ENCODE measurements around the gene FCSK. TPM values are rescaled to one million over a fixed set of nuclear protein-coding genes. Genes with fewer than 3 reads are reported as not detected.
"Not testable (repeated sequence)": the region's sequence is repeated elsewhere in the genome, so short reads cannot be mapped to it uniquely, and the experiment has no call there.

FCSK gene
- 10 to 100 TPM; 24.3 to 26.0 TPM for total RNA-seq

- ATAC-seq (ENCODE audit: low read depth) (peak; percentile 91), DNase-seq (peak; percentile 83)
- Mint-ChIP-seq H3K27me3 (no peaks in the 10 kb centered on the region), H3K9me3 (no peaks in the 10 kb centered on the region), H3K36me3 (no peaks in the 10 kb centered on the region), H3K4me1 (peaks cover 17% of the 10 kb centered on the region), H3K27ac (peak within 1 kb of the TSS; percentile 87), H3K4me3 (peak within 1 kb of the TSS; percentile 89)
- POLR2A ChIA-PET = interaction anchor here (0.6 to 2.7 kb wide), 7 partner anchors 9 to 1116 kb away, joined by 3 to 35 read pairs (median 4); partner anchors contain the start of gene ST3GAL2
These were observed at the start of gene FCSK for GRCh38 chr16:70454222-70455034. Gene FCSK, plus strand, starts transcription at chr16:70454595. Its CDS starts 8,596 bp downstream, at chr16:70463191.

GRCh38 chr16:70406104-70406503 is 48.3 kb upstream of the FCSK start:
- H3K36me3 Mint-ChIP-seq = peaks cover 25% of the 10 kb centered on the region
- not testable (repeated sequence) for DNase-seq; H3K27me3 Mint-ChIP-seq; H3K9me3 Mint-ChIP-seq; ATAC-seq (ENCODE audit: low read depth); H3K27ac Mint-ChIP-seq; H3K4me3 Mint-ChIP-seq
- POLR2A ChIA-PET = interaction anchor here (0.9 to 1.5 kb wide), 2 partner anchors 9 to 33 kb away, joined by 5 to 7 read pairs; partner anchors contain the start of gene ST3GAL2
- H3K4me1 Mint-ChIP-seq = peaks cover 47% of the 10 kb centered on the region

- H3K4me3 Mint-ChIP-seq = no peak overlapping the region
- H3K36me3 Mint-ChIP-seq = peaks cover 27% of the 10 kb centered on the region
- no peaks in the 10 kb centered on the region for H3K27me3 Mint-ChIP-seq
- H3K27ac Mint-ChIP-seq = peak overlapping the region; percentile 86
- POLR2A ChIA-PET = interaction anchor here (0.8 to 3.7 kb wide), 3 partner anchors 11 to 115 kb away, joined by 5 to 23 read pairs (median 6); partner anchors contain the start of genes COG4 and SF3B3
- H3K4me1 Mint-ChIP-seq = peaks cover 41% of the 10 kb centered on the region
- DNase-seq = no peak
- no peaks in the 10 kb centered on the region for H3K9me3 Mint-ChIP-seq
- ATAC-seq (ENCODE audit: low read depth) = no peak
These were observed 46.6 kb upstream of the FCSK start for GRCh38 chr16:70407811-70408274.

GRCh38 chr16:70410734-70411133 is 43.7 kb upstream of the FCSK start:
- POLR2A ChIA-PET = interaction anchor here (0.7 to 3.7 kb wide), 4 partner anchors 8 to 31 kb away, joined by 4 to 23 read pairs (median 6); no protein-coding TSS in a partner anchor
- Mint-ChIP-seq H3K4me1 (peaks cover 22% of the 10 kb centered on the region), H3K27ac (no peak overlapping the region)

GRCh38 chr16:70412385-70412784 is 42.0 kb upstream of the FCSK start:
- H3K9me3 Mint-ChIP-seq = no peaks in the 10 kb centered on the region
- POLR2A ChIA-PET = no interaction called here
- no peak overlapping the region for H3K27ac Mint-ChIP-seq
- peaks cover 24% of the 10 kb centered on the region for H3K4me1 Mint-ChIP-seq
- DNase-seq = no peak
- H3K36me3 Mint-ChIP-seq = peaks cover 14% of the 10 kb centered on the region
- no peaks in the 10 kb centered on the region for H3K27me3 Mint-ChIP-seq
- no peak overlapping the region for H3K4me3 Mint-ChIP-seq
- ATAC-seq (ENCODE audit: low read depth) = no peak

More at GRCh38 chr16:70410734-70411133, 43.7 kb upstream of the FCSK start:
- ATAC-seq (ENCODE audit: low read depth) (no peak), DNase-seq (no peak)
- H3K4me3 Mint-ChIP-seq = no peak overlapping the region
- H3K36me3 Mint-ChIP-seq = peaks cover 15% of the 10 kb centered on the region
- H3K27me3 Mint-ChIP-seq = no peaks in the 10 kb centered on the region
- H3K9me3 Mint-ChIP-seq = no peaks in the 10 kb centered on the region

- not testable (repeated sequence) for DNase-seq; H3K4me3 Mint-ChIP-seq; ATAC-seq (ENCODE audit: low read depth); H3K27me3 Mint-ChIP-seq; H3K9me3 Mint-ChIP-seq; H3K27ac Mint-ChIP-seq
- Mint-ChIP-seq H3K36me3 (peaks cover 13% of the 10 kb centered on the region), H3K4me1 (peaks cover 27% of the 10 kb centered on the region)
- POLR2A ChIA-PET = interaction anchor here (0.7 kb wide), 1 partner anchor 33 kb away, joined by 5 read pairs; no protein-coding TSS in a partner anchor
These were observed 40.8 kb upstream of the FCSK start for GRCh38 chr16:70413572-70413971.

- peaks cover 12% of the 10 kb centered on the region for H3K36me3 Mint-ChIP-seq
- ATAC-seq (ENCODE audit: low read depth) = no peak
- POLR2A ChIA-PET = interaction anchor here (0.6 to 4.1 kb wide), 6 partner anchors 8 to 75 kb away, joined by 3 to 23 read pairs (median 18); partner anchors contain the start of gene ST3GAL2
- peak overlapping the region; percentile 53 for H3K4me3 Mint-ChIP-seq
- DNase-seq = no peak
- H3K27me3 Mint-ChIP-seq = no peaks in the 10 kb centered on the region
- no peaks in the 10 kb centered on the region for H3K9me3 Mint-ChIP-seq
- peak overlapping the region; percentile 92 for H3K27ac Mint-ChIP-seq
- H3K4me1 Mint-ChIP-seq = peaks cover 39% of the 10 kb centered on the region
These were observed 37.4 kb upstream of the FCSK start for GRCh38 chr16:70416748-70417616.

GRCh38 chr16:70417661-70418060 is 36.7 kb upstream of the FCSK start:
- H3K27me3 Mint-ChIP-seq = no peaks in the 10 kb centered on the region
- H3K4me1 Mint-ChIP-seq = peaks cover 40% of the 10 kb centered on the region
- H3K36me3 Mint-ChIP-seq = peaks cover 12% of the 10 kb centered on the region
- H3K4me3 Mint-ChIP-seq = peak overlapping the region; percentile 79
- peak overlapping the region; percentile 92 for H3K27ac Mint-ChIP-seq
- DNase-seq (no peak), ATAC-seq (ENCODE audit: low read depth) (no peak)
- POLR2A ChIA-PET = interaction anchor here (0.6 to 4.1 kb wide), 8 partner anchors 8 to 105 kb away, joined by 3 to 23 read pairs (median 10); partner anchors contain the start of genes COG4 and ST3GAL2
- H3K9me3 Mint-ChIP-seq = no peaks in the 10 kb centered on the region

GRCh38 chr16:70418274-70418992 is 36.0 kb upstream of the FCSK start:
- peaks cover 15% of the 10 kb centered on the region for H3K36me3 Mint-ChIP-seq
- H3K4me3 Mint-ChIP-seq = peak overlapping the region; percentile 79
- peaks cover 42% of the 10 kb centered on the region for H3K4me1 Mint-ChIP-seq
- POLR2A ChIA-PET = interaction anchor here (0.6 to 4.1 kb wide), 10 partner anchors 9 to 105 kb away, joined by 3 to 23 read pairs (median 5); partner anchors contain the start of genes COG4 and ST3GAL2
- no peaks in the 10 kb centered on the region for H3K9me3 Mint-ChIP-seq
- DNase-seq = peak; percentile 56
- no peaks in the 10 kb centered on the region for H3K27me3 Mint-ChIP-seq
- H3K27ac Mint-ChIP-seq = peak overlapping the region; percentile 92
- peak; percentile 65 for ATAC-seq (ENCODE audit: low read depth)

GRCh38 chr16:70418993-70419318 is 35.4 kb upstream of the FCSK start:
- H3K4me3 Mint-ChIP-seq = peak overlapping the region; percentile 79

GRCh38 chr16:70419384-70420327 is 34.7 kb upstream of the FCSK start:
- DNase-seq (no peak), ATAC-seq (ENCODE audit: low read depth) (peak; percentile 37)
- Mint-ChIP-seq H3K4me3 (peak overlapping the region; percentile 79), H3K27me3 (no peaks in the 10 kb centered on the region), H3K9me3 (no peaks in the 10 kb centered on the region), H3K27ac (peak overlapping the region; percentile 92), H3K36me3 (peaks cover 15% of the 10 kb centered on the region), H3K4me1 (peaks cover 40% of the 10 kb centered on the region)
- POLR2A ChIA-PET = interaction anchor here (0.9 to 4.1 kb wide), 8 partner anchors 8 to 103 kb away, joined by 3 to 23 read pairs (median 12); partner anchors contain the start of genes COG4, FCSK and ST3GAL2

More at GRCh38 chr16:70418993-70419318, 35.4 kb upstream of the FCSK start:
- no peaks in the 10 kb centered on the region for H3K27me3 Mint-ChIP-seq
- no peaks in the 10 kb centered on the region for H3K9me3 Mint-ChIP-seq
- peak overlapping the region; percentile 92 for H3K27ac Mint-ChIP-seq
- peaks cover 15% of the 10 kb centered on the region for H3K36me3 Mint-ChIP-seq
- POLR2A ChIA-PET = interaction anchor here (0.9 to 4.1 kb wide), 8 partner anchors 9 to 104 kb away, joined by 3 to 23 read pairs (median 12); partner anchors contain the start of genes COG4, FCSK and ST3GAL2
- peaks cover 40% of the 10 kb centered on the region for H3K4me1 Mint-ChIP-seq
- DNase-seq (no peak), ATAC-seq (ENCODE audit: low read depth) (no peak)
